Activated T-cell treated with anti-CD3 and anti-CD28 coated beads for 4 hours (primary cell): ENCODE measurements around the gene MDFIC.
"Not testable (repeated sequence)": the region's sequence is repeated elsewhere in the genome, so short reads cannot be mapped to it uniquely, and the experiment has no call there.

Experiments used
- DNase-seq: peaks from one replicate; pipeline ENCODE4 v3.0.0-alpha.2; 2020

MDFIC gene

GRCh38 chr7:114922026-114922651, at the start of gene MDFIC:
Gene MDFIC, plus strand, starts transcription at chr7:114922094. Its CDS starts 940 bp downstream, at chr7:114923034.
- DNase-seq: peak; percentile 48

GRCh38 chr7:114874170-114874569, 47.7 kb upstream of the MDFIC start:
- DNase-seq: no peak

GRCh38 chr7:114875186-114875585, 46.7 kb upstream of the MDFIC start:
- no peak for DNase-seq

GRCh38 chr7:114879554-114879953, 42.3 kb upstream of the MDFIC start:
- DNase-seq: no peak

GRCh38 chr7:114885836-114886235, 36.1 kb upstream of the MDFIC start:
- DNase-seq: no peak

GRCh38 chr7:114886241-114886640, 35.7 kb upstream of the MDFIC start:
- no peak for DNase-seq

- not testable (repeated sequence) for DNase-seq
These were observed 32.8 kb upstream of the MDFIC start for GRCh38 chr7:114889116-114889515.

- DNase-seq: no peak
These were observed 32.1 kb upstream of the MDFIC start for GRCh38 chr7:114889646-114890285.

- no peak for DNase-seq
These were observed 31.3 kb upstream of the MDFIC start for GRCh38 chr7:114890561-114890960.

GRCh38 chr7:114900127-114900526, 21.8 kb upstream of the MDFIC start:
- no peak for DNase-seq

- DNase-seq: no peak
These were observed 20.1 kb upstream of the MDFIC start for GRCh38 chr7:114901771-114902170.

- no peak for DNase-seq
These were observed 18.8 kb upstream of the MDFIC start for GRCh38 chr7:114903131-114903530.

GRCh38 chr7:114910787-114911186, 11.1 kb upstream of the MDFIC start:
- no peak for DNase-seq

- no peak for DNase-seq
These were observed 10.5 kb upstream of the MDFIC start for GRCh38 chr7:114911411-114911810.

GRCh38 chr7:114916261-114916892, 5.5 kb upstream of the MDFIC start:
- DNase-seq: no peak

- no peak for DNase-seq
These were observed 4.6 kb upstream of the MDFIC start for GRCh38 chr7:114917211-114917839.

GRCh38 chr7:114919587-114919986, 2.3 kb upstream of the MDFIC start:
- no peak for DNase-seq

- no peak for DNase-seq
These were observed 266 bp upstream of the MDFIC start for GRCh38 chr7:114921631-114922025.

- DNase-seq: peak; percentile 40
These were observed 933 bp downstream of the MDFIC start for GRCh38 chr7:114922652-114923402.

GRCh38 chr7:114923403-114923713, 1.5 kb downstream of the MDFIC start:
- DNase-seq: no peak

GRCh38 chr7:114924038-114924712, 2.3 kb downstream of the MDFIC start:
- DNase-seq: no peak

GRCh38 chr7:114925434-114925833, 3.5 kb downstream of the MDFIC start:
- DNase-seq: no peak

GRCh38 chr7:114928060-114928459, 6.2 kb downstream of the MDFIC start:
- no peak for DNase-seq
